H9 (cell line): Measurements from ENCODE around the gene AMPD2. TPM values are rescaled to one million over a fixed set of nuclear protein-coding genes. Genes with fewer than 3 reads are reported as not detected.

Source experiments
- DNase-seq: peaks from one replicate; pipeline ENCODE4 v3.0.0-alpha.2; 2017
- H2AFZ ChIP-seq: one replicate; pipeline ENCODE4 v1.6.1; 2013; ENCODE audit warnings: mild to moderate bottlenecking, low read length, control low read depth, moderate library complexity
- H2AK5ac ChIP-seq: 2 replicates; pipeline ENCODE4 v1.6.1; 2013; ENCODE audit warnings: low read length, control low read depth, mixed read lengths; ENCODE audit not compliant: insufficient read length
- H2BK120ac ChIP-seq: one replicate; pipeline ENCODE4 v1.6.1; 2013; ENCODE audit warnings: low read depth, mild to moderate bottlenecking, low read length, control low read depth, inconsistent platforms; ENCODE audit not compliant: poor library complexity, severe bottlenecking
- H2BK12ac ChIP-seq: 2 replicates; pipeline ENCODE4 v1.6.1; 2013; ENCODE audit warnings: low read length, control low read depth, mixed read lengths, low read depth; ENCODE audit not compliant: insufficient read length
- H2BK15ac ChIP-seq: 2 replicates; pipeline ENCODE4 v1.6.1; 2013; ENCODE audit warnings: low read depth, low read length, control low read depth
- H2BK20ac ChIP-seq: one replicate; pipeline ENCODE4 v1.6.1; 2013; ENCODE audit warnings: low read depth, mild to moderate bottlenecking, low read length, control low read depth, inconsistent platforms; ENCODE audit not compliant: poor library complexity, severe bottlenecking
- H2BK5ac ChIP-seq: 2 replicates; pipeline ENCODE4 v1.6.1; 2013; ENCODE audit warnings: low read length, control low read depth, mixed read lengths; ENCODE audit not compliant: insufficient read length
- H3K14ac ChIP-seq: 2 replicates; pipeline ENCODE4 v1.6.1; 2013; ENCODE audit warnings: low read length, control low read depth; ENCODE audit not compliant: insufficient read depth
- H3K18ac ChIP-seq: 2 replicates; pipeline ENCODE4 v1.6.1; 2013; ENCODE audit warnings: low read depth, mild to moderate bottlenecking, mixed read lengths, low read length, control low read depth; ENCODE audit not compliant: insufficient read length
- H3K23ac ChIP-seq: 2 replicates; pipeline ENCODE4 v1.6.1; 2013; ENCODE audit warnings: low read length, control low read depth, mixed read lengths, low read depth; ENCODE audit not compliant: insufficient read length
- H3K23me2 ChIP-seq: 2 replicates; pipeline ENCODE4 v1.6.1; 2013; ENCODE audit warnings: low read depth, mild to moderate bottlenecking, mixed read lengths, low read length, control low read depth; ENCODE audit not compliant: insufficient read length, poor library complexity, severe bottlenecking
- H3K27ac ChIP-seq: 2 replicates; pipeline ENCODE4 v1.5.1; 2013; ENCODE audit warnings: low read length, control low read depth, mixed read lengths, low read depth; ENCODE audit not compliant: insufficient read length
- H3K27me3 ChIP-seq: 2 replicates; pipeline ENCODE4 v1.6.1; 2013; ENCODE audit warnings: low read length, control low read depth, inconsistent platforms; ENCODE audit not compliant: insufficient read depth
- H3K4ac ChIP-seq: 2 replicates; pipeline ENCODE4 v1.6.1; 2013; ENCODE audit warnings: low read depth, mild to moderate bottlenecking, control low read depth, inconsistent platforms, low read length, moderate library complexity
- H3K4me1 ChIP-seq: 2 replicates; pipeline ENCODE4 v1.6.1; 2013; ENCODE audit warnings: low read length, control low read depth, inconsistent platforms; ENCODE audit not compliant: insufficient read depth
- H3K4me2 ChIP-seq: 2 replicates; pipeline ENCODE4 v1.6.1; 2013; ENCODE audit warnings: low read length, control low read depth, mixed read lengths; ENCODE audit not compliant: insufficient read length, insufficient read depth
- H3K56ac ChIP-seq: 2 replicates; pipeline ENCODE4 v1.6.1; 2013; ENCODE audit warnings: low read depth, mild to moderate bottlenecking, mixed read lengths, low read length, control low read depth; ENCODE audit not compliant: insufficient read length
- H3K79me1 ChIP-seq: 2 replicates; pipeline ENCODE4 v1.6.1; 2013; ENCODE audit warnings: low read depth, mild to moderate bottlenecking, moderate library complexity, low read length, control low read depth, inconsistent platforms; ENCODE audit not compliant: insufficient read depth, poor library complexity, severe bottlenecking
- H3K79me2 ChIP-seq: 2 replicates; pipeline ENCODE4 v1.6.1; 2013; ENCODE audit warnings: low read length, control low read depth, inconsistent platforms; ENCODE audit not compliant: insufficient read depth
- H3K9ac ChIP-seq: 2 replicates; pipeline ENCODE4 v1.6.1; 2013; ENCODE audit warnings: low read length, control low read depth, mixed read lengths; ENCODE audit not compliant: insufficient read length; ENCODE audit errors: extremely low read depth
- H3K9me3 ChIP-seq: one replicate; pipeline ENCODE4 v1.6.1; 2013; ENCODE audit warnings: low read depth, low read length, inconsistent platforms; ENCODE audit not compliant: control insufficient read depth
- H3T11ph ChIP-seq: one replicate; pipeline ENCODE4 v1.6.1; 2013; ENCODE audit warnings: mild to moderate bottlenecking, low read length, control low read depth, inconsistent platforms
- H4K20me1 ChIP-seq: one replicate; pipeline ENCODE4 v1.6.1; 2013; ENCODE audit not compliant: control insufficient read depth, insufficient read length, insufficient read depth
- H4K5ac ChIP-seq: 2 replicates; pipeline ENCODE4 v1.6.1; 2013; ENCODE audit warnings: low read depth, mild to moderate bottlenecking, mixed read lengths, low read length, control low read depth; ENCODE audit not compliant: insufficient read length
- H4K8ac ChIP-seq: replicated peaks from 2 replicates; pipeline ENCODE4 v1.6.1; 2013; ENCODE audit warnings: low read length, control low read depth, mixed read lengths, low read depth; ENCODE audit not compliant: insufficient read length
- H4K91ac ChIP-seq: 2 replicates; pipeline ENCODE4 v1.6.1; 2013; ENCODE audit warnings: low read depth, mild to moderate bottlenecking, moderate library complexity, mixed read lengths, low read length, control low read depth; ENCODE audit not compliant: insufficient read length
- H3K27ac Mint-ChIP-seq, 3 experiments: 2 replicates in 2 of 3; 3 replicates in 1 of 3; pipeline ENCODE4 v1.8.0; 2020 to 2021; ENCODE audit warnings: mixed read lengths in 3 of 3, mild to moderate bottlenecking in 1 of 3, moderate library complexity in 1 of 3
- H3K27me3 Mint-ChIP-seq: 2 replicates; pipeline ENCODE4 v1.8.0; 2021; ENCODE audit warnings: low read depth, mild to moderate bottlenecking, moderate library complexity, mixed read lengths
- H3K36me3 Mint-ChIP-seq, 3 experiments: 2 replicates in 2 of 3; 3 replicates in 1 of 3; pipeline ENCODE4 v1.8.0; 2020 to 2021; ENCODE audit warnings: low read depth in 3 of 3, mixed read lengths in 3 of 3; ENCODE audit not compliant: insufficient read depth in 1 of 3
- H3K4me1 Mint-ChIP-seq, 2 experiments: 2 replicates each; pipeline ENCODE4 v1.8.0; 2020; ENCODE audit warnings: mixed read lengths in 2 of 2
- H3K4me3 Mint-ChIP-seq, 2 experiments: 2 replicates in 1 of 2; 3 replicates in 1 of 2; pipeline ENCODE4 v1.8.0; 2020 to 2021; ENCODE audit warnings: mild to moderate bottlenecking in 2 of 2, mixed read lengths in 2 of 2, moderate library complexity in 1 of 2
- H3K9me3 Mint-ChIP-seq, 2 experiments: 2 replicates in 1 of 2; 3 replicates in 1 of 2; pipeline ENCODE4 v1.8.0; 2020; ENCODE audit warnings: mild to moderate bottlenecking in 2 of 2, mixed read lengths in 2 of 2, moderate library complexity in 1 of 2
- WGBS: extraction: QIAGEN DNeasy Blood & Tissue Kit; methylation state at CpG from one replicate; pipeline ENCODE4 v1.1.7; 2013; ENCODE audit warnings: missing lambda C conversion rate, low lambda C conversion rate, mixed read lengths; ENCODE audit not compliant: insufficient read length; ENCODE audit errors: extremely low coverage; 5-methylcytosine and 5-hydroxymethylcytosine counted together
- total RNA-seq: library from RNA; stranded (reverse); gene quantifications from 2 replicates; pipeline ENCODE4 v1.2.1, GENCODE V29; 2021
- TF ChIP-seq, protein P1 (sequence below): fragments of 200-600 bp; sonication (generic); conservative IDR thresholded peaks from 3 replicates; pipeline ENCODE4 v1.8.0; 2021; ENCODE audit warnings: antibody characterized with exemption, mild to moderate bottlenecking

Gene AMPD2
- total RNA-seq, 1 experiment from 2014 or later, result 65.1 TPM

- H3K4me2 ChIP-seq, result no peak overlapping the region
Measured at GRCh38 chr1:109611308-109611990, 8.2 kb upstream of the AMPD2 start.

More at GRCh38 chr1:109611308-109611990, 8.2 kb upstream of the AMPD2 start:
- no peak overlapping the region for H2BK20ac ChIP-seq
- no peak overlapping the region for H2AFZ ChIP-seq
- H3K79me2 ChIP-seq, result no peaks in the 10 kb centered on the region
- H4K20me1 ChIP-seq, result no peaks in the 10 kb centered on the region
- H3K4me3 Mint-ChIP-seq, result no peak overlapping the region
- no peak overlapping the region for H2BK12ac ChIP-seq
- TF ChIP-seq, protein P1, sequence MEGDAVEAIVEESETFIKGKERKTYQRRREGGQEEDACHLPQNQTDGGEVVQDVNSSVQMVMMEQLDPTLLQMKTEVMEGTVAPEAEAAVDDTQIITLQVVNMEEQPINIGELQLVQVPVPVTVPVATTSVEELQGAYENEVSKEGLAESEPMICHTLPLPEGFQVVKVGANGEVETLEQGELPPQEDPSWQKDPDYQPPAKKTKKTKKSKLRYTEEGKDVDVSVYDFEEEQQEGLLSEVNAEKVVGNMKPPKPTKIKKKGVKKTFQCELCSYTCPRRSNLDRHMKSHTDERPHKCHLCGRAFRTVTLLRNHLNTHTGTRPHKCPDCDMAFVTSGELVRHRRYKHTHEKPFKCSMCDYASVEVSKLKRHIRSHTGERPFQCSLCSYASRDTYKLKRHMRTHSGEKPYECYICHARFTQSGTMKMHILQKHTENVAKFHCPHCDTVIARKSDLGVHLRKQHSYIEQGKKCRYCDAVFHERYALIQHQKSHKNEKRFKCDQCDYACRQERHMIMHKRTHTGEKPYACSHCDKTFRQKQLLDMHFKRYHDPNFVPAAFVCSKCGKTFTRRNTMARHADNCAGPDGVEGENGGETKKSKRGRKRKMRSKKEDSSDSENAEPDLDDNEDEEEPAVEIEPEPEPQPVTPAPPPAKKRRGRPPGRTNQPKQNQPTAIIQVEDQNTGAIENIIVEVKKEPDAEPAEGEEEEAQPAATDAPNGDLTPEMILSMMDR, result no peak
- H2BK120ac ChIP-seq, result no peak overlapping the region
- H3K27ac Mint-ChIP-seq, result no peak overlapping the region
- H3K9me3 ChIP-seq, result no peaks in the 10 kb centered on the region
- H3K27me3 ChIP-seq, result no peaks in the 10 kb centered on the region
- no peak overlapping the region for H2BK5ac ChIP-seq
- H3K9ac ChIP-seq, result no peak overlapping the region
- H3K56ac ChIP-seq, result no peak overlapping the region
- no peak overlapping the region for H3K23ac ChIP-seq
- H3K4me1 ChIP-seq, result peaks cover 8% of the 10 kb centered on the region; the same call in 1 of the 2 replicates
- H3K9me3 Mint-ChIP-seq, result no peaks in the 10 kb centered on the region
- no peak overlapping the region for H2AK5ac ChIP-seq
- no peak overlapping the region for H3K4ac ChIP-seq
- no peak overlapping the region for H4K8ac ChIP-seq
- H3K14ac ChIP-seq, result no peak overlapping the region
- H4K91ac ChIP-seq, result no peak overlapping the region
- H3K27ac ChIP-seq, result no peak overlapping the region
- no peak overlapping the region for H3T11ph ChIP-seq
- peaks cover 0 to 2% (median 0%) of the 10 kb centered on the region in 3 experiments; a peak in 1 of 7 replicates for H3K36me3 Mint-ChIP-seq
- H3K4me1 Mint-ChIP-seq, result peaks cover 33 to 34% of the 10 kb centered on the region in 2 experiments
- no peak for DNase-seq
- no CpG with 5 or more reads among the region's 13 CpGs for WGBS
- no peaks in the 10 kb centered on the region for H3K79me1 ChIP-seq
- no peak overlapping the region for H3K18ac ChIP-seq
- H2BK15ac ChIP-seq, result no peak overlapping the region
- H3K23me2 ChIP-seq, result no peaks in the 10 kb centered on the region
- H3K27me3 Mint-ChIP-seq, result no peaks in the 10 kb centered on the region; the same call in 1 of the 2 replicates
- H4K5ac ChIP-seq, result no peak overlapping the region
